Left ventricle myocardium inferior (tissue), 1 donor: ENCODE measurements around the gene CCSER2. TPM values are rescaled to one million over a fixed set of nuclear protein-coding genes. Genes with fewer than 3 reads are reported as not detected.

Experiments used
- DNase-seq: peaks from one replicate; pipeline ENCODE4 v3.0.0-alpha.2; 2020
- H3K27ac ChIP-seq: fragments of 200-600 bp; replicated peaks from 2 replicates; pipeline ENCODE4 v1.8.0; 2021
- H3K27me3 ChIP-seq: fragments of 200-600 bp; 2 replicates; pipeline ENCODE4 v1.8.0; 2021; ENCODE audit warnings: low read depth
- H3K36me3 ChIP-seq: fragments of 200-600 bp; 2 replicates; pipeline ENCODE4 v1.8.0; 2021
- H3K4me1 ChIP-seq: fragments of 200-600 bp; 2 replicates; pipeline ENCODE4 v1.8.0; 2021
- H3K4me3 ChIP-seq: fragments of 200-600 bp; 2 replicates; pipeline ENCODE4 v1.8.0; 2021; ENCODE audit warnings: mild to moderate bottlenecking, moderate library complexity
- H3K9me3 ChIP-seq: fragments of 200-600 bp; replicated peaks from 2 replicates; pipeline ENCODE4 v1.8.0; 2021
- CTCF ChIP-seq: fragments of 200-600 bp; IDR thresholded peaks from 2 replicates; pipeline ENCODE4 v1.8.0; 2021; ENCODE audit warnings: antibody characterized with exemption, mild to moderate bottlenecking, borderline replicate concordance
- intact Hi-C: fragments of 100-400 bp; cut with micrococcal nuclease; formaldehyde crosslinking; loops from one replicate; pipeline ENCODE4 v1.11.0; 2022
- total RNA-seq: library from RNA; stranded (reverse); fragmentation: NEBNext Ultra II Directional; extraction: Animal tissue kit (Norgen Biotek cat#: 25700); gene quantifications from one replicate; pipeline ENCODE4 v1.2.1, GENCODE V29; 2021
- donor health status: DM: no; HTN: yes; CAD: no; lungs with severe emphysema.

The CCSER2 gene
- total RNA-seq, 1 donor from 2014 or later: 175 TPM

- Histone ChIP-seq H3K9me3 (no peaks in the 10 kb centered on the region), H3K27me3 (no peaks in the 10 kb centered on the region), H3K4me3 (no peak overlapping the region), H3K27ac (no peak overlapping the region), H3K36me3 (peaks cover 27% of the 10 kb centered on the region), H3K4me1 (peaks cover 10% of the 10 kb centered on the region)
- no peak for TF ChIP-seq CTCF
- DNase-seq: no peak
- intact Hi-C loops: no loop called here
Observed at GRCh38 chr10:84469470-84469869, 141.1 kb downstream of the CCSER2 start.

- peaks cover 15% of the 10 kb centered on the region for H3K36me3 ChIP-seq
- H3K27ac ChIP-seq: no peak overlapping the region
- H3K27me3 ChIP-seq: no peaks in the 10 kb centered on the region
- no peak for TF ChIP-seq CTCF
- intact Hi-C loops: no loop called here
- peaks cover 14% of the 10 kb centered on the region for H3K4me1 ChIP-seq
- no peaks in the 10 kb centered on the region for H3K9me3 ChIP-seq
- DNase-seq: no peak
- H3K4me3 ChIP-seq: no peak overlapping the region
Observed at GRCh38 chr10:84473136-84473535, 144.7 kb downstream of the CCSER2 start.

- intact Hi-C loops: no loop called here
- Histone ChIP-seq H3K4me3 (no peak overlapping the region), H3K27me3 (no peaks in the 10 kb centered on the region), H3K36me3 (peaks cover 17% of the 10 kb centered on the region), H3K4me1 (peaks cover 7% of the 10 kb centered on the region), H3K9me3 (no peaks in the 10 kb centered on the region), H3K27ac (no peak overlapping the region)
- DNase-seq: no peak
- no peak for TF ChIP-seq CTCF
Observed at GRCh38 chr10:84477398-84478128, 149.2 kb downstream of the CCSER2 start.

GRCh38 chr10:84478151-84478550 is 149.8 kb downstream of the CCSER2 start:
- H3K27me3 ChIP-seq: no peaks in the 10 kb centered on the region
- no peak overlapping the region for H3K27ac ChIP-seq
- intact Hi-C loops: no loop called here
- H3K9me3 ChIP-seq: no peaks in the 10 kb centered on the region
- H3K4me1 ChIP-seq: peaks cover 7% of the 10 kb centered on the region
- H3K4me3 ChIP-seq: no peak overlapping the region
- no peak for DNase-seq
- no peak for TF ChIP-seq CTCF
- H3K36me3 ChIP-seq: peaks cover 17% of the 10 kb centered on the region

- intact Hi-C loops: no loop called here
- peaks cover 18% of the 10 kb centered on the region for H3K36me3 ChIP-seq
- DNase-seq: no peak
- no peak overlapping the region for H3K27ac ChIP-seq
- no peaks in the 10 kb centered on the region for H3K9me3 ChIP-seq
- H3K4me1 ChIP-seq: peaks cover 7% of the 10 kb centered on the region
- no peak overlapping the region for H3K4me3 ChIP-seq
- no peak for TF ChIP-seq CTCF
- H3K27me3 ChIP-seq: no peaks in the 10 kb centered on the region
Observed at GRCh38 chr10:84478679-84479078, 150.3 kb downstream of the CCSER2 start.
